ENCODE measurements around the gene MINAR1. TPM values are rescaled to one million over a fixed set of nuclear protein-coding genes. Genes with fewer than 3 reads are reported as not detected.
"Not testable (repeated sequence)": the region's sequence is repeated elsewhere in the genome, so short reads cannot be mapped to it uniquely, and the experiment has no call there.

The MINAR1 gene
- total RNA-seq, 2 experiments from 2014 or later, result 0.45 TPM

DNA sequence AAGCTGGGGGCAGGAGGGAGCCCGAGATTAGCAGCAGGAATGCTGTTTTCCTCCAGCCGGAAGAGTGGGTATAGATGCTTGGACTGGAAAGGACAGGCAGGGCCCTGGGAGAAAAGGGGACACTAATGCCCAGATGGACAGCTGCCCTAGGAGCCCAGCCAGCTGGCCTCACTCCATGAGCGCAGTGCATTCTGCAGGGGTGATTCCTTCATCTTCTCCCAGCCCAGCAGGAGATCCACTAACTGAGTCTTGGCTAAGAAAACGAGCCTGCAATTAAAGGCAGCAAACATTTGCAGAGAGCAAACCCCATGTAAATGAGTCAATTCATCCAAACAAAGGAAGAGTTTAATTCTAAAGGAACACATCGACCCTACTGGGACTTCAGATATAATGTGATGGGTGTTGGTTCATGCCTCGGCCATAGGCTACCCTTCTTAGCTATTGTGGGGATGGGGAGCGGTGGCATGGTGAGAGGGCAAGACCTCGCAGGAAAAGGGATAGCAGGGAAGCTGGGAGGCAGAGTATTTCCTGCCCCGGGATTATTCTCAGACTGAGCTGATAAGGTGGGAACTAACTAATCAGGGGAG, 13.3 kb upstream of the MINAR1 start:
- ATAC-seq, result no peak
- no peaks in the 10 kb centered on the region for H3K27me3 Mint-ChIP-seq
- H3K27ac Mint-ChIP-seq, result no peak overlapping the region
- TF ChIP-seq, protein P1, sequence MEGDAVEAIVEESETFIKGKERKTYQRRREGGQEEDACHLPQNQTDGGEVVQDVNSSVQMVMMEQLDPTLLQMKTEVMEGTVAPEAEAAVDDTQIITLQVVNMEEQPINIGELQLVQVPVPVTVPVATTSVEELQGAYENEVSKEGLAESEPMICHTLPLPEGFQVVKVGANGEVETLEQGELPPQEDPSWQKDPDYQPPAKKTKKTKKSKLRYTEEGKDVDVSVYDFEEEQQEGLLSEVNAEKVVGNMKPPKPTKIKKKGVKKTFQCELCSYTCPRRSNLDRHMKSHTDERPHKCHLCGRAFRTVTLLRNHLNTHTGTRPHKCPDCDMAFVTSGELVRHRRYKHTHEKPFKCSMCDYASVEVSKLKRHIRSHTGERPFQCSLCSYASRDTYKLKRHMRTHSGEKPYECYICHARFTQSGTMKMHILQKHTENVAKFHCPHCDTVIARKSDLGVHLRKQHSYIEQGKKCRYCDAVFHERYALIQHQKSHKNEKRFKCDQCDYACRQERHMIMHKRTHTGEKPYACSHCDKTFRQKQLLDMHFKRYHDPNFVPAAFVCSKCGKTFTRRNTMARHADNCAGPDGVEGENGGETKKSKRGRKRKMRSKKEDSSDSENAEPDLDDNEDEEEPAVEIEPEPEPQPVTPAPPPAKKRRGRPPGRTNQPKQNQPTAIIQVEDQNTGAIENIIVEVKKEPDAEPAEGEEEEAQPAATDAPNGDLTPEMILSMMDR (IDR thresholded peaks at IDR 0.05), result no peak
- ChIA-PET POLR2A (no interaction called here), CTCF (interaction anchor here (1.3 kb wide), 1 partner anchor 37 kb away, joined by 3 read pairs; no protein-coding TSS in a partner anchor)
- H3K36me3 Mint-ChIP-seq (ENCODE audit: low read depth), result peaks cover 2% of the 10 kb centered on the region
- intact Hi-C loops (cut with micrococcal nuclease), result no loop called here
- H3K9me3 Mint-ChIP-seq, result no peaks in the 10 kb centered on the region
- no peak for DNase-seq
- no peaks in the 10 kb centered on the region for H3K4me1 Mint-ChIP-seq (ENCODE audit: low read depth)
- H3K4me3 Mint-ChIP-seq, result no peak overlapping the region

DNA sequence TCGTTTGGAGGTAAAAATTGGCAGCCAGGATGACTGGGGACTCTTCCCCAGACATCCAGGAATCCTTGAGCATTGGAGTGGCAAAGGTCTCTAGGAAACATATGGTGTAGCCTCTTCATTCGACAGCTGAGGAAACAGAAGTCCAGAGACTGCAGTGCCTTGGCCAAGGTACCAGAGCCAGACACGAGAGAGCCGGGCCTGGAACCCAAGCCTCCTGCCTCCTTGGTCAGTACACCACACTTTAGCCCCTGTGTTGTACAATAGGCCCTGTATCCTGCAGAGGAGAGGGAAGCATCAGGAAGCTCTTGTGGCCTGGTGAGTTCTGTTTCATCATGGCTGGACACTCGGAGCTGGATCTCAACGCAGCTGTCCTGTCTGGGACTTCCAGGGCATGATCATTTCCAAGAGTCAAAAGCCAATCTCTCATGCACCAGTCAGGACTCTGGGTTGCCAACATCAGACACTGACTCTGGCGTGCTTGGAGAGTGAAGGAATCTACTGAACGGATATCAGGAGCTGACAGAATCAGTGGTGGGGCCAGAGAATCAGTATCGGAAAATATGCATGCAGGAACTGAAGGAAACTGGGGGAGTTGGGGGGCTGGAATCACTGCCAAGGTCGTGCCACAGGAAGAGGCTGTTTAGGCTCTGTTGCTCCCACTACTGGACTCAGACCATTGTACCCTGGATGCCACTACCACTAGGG, 6.4 kb upstream of the MINAR1 start:
- H3K36me3 Mint-ChIP-seq (ENCODE audit: low read depth), result peaks cover 2% of the 10 kb centered on the region
- no peak overlapping the region for H3K27ac Mint-ChIP-seq
- no peak overlapping the region for H3K4me3 Mint-ChIP-seq
- ChIA-PET POLR2A (no interaction called here), CTCF (interaction anchor here (1.7 kb wide), 1 partner anchor 44 kb away, joined by 3 read pairs; no protein-coding TSS in a partner anchor)
- H3K4me1 Mint-ChIP-seq (ENCODE audit: low read depth), result no peaks in the 10 kb centered on the region
- DNase-seq (no peak), ATAC-seq (no peak)
- H3K27me3 Mint-ChIP-seq, result peaks cover 20% of the 10 kb centered on the region
- TF ChIP-seq, protein P1 (IDR thresholded peaks at IDR 0.05), result no peak
- intact Hi-C loops (cut with micrococcal nuclease), result no loop called here
- no peaks in the 10 kb centered on the region for H3K9me3 Mint-ChIP-seq

DNA sequence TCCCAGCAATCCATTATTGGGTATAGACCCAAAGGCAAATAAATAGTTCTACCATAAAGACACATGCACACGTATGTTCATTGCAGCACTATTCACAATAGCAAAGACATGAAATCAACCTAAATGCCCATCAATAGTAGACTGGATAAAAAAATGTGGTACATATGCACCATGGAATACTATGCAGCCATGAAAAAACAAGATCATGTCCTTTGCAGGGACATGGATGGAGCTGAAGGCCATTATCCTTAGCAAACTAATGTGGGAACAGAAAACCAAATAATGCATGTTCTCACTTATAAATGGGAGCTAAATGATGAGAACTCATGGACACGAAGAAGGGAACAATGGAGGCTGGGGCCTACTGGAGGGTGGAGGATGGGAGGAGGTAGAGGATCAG, 5.2 kb upstream of the MINAR1 start:
- ATAC-seq; H3K27ac Mint-ChIP-seq; POLR2A ChIA-PET; H3K36me3 Mint-ChIP-seq (ENCODE audit: low read depth); H3K4me3 Mint-ChIP-seq; H3K4me1 Mint-ChIP-seq (ENCODE audit: low read depth); intact Hi-C loops (cut with micrococcal nuclease); H3K9me3 Mint-ChIP-seq; DNase-seq: not testable (repeated sequence)
- H3K27me3 Mint-ChIP-seq, result peaks cover 27% of the 10 kb centered on the region
- CTCF ChIA-PET, result interaction anchor here (1.7 kb wide), 1 partner anchor 46 kb away, joined by 3 read pairs; no protein-coding TSS in a partner anchor

DNA sequence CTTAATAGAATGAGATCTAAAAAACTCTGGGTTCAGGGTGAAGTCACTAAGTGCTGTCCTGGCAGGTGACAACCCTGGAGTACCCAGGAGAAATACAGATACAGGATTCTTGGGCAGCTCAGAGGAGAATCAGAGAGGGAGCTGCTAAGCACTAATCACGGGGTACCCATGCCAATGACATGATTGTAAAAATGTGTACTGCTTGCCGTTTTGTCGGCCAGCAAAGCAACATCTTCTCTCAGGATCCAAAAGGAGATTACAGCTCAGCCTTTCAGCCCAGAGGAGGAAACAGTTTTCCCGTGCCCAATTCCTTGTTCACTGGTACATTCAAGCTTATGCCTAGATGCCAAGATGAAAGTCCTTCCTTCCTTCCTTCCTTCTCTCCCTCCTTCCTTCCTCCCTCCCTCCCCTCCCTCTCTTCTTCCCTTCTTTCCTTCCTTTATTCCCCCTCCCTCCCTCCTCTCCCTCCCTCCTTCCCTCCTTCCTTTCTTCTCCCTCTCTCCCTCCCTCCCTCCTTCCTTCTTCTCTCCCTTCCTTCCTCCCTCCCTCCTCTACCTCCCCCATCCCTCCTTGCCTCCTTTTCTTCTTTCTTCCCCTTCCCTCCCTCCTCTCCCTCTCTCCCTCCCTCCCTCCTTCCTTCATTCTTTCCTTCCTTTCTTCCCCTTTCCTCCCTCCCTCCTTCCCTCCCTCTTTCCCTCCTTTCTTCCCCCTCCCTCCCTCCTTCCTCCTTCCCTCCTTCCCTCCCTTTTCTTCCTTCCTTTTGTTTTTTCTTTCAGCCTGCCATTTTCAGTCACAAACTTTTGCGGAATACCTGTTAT, 4.1 kb upstream of the MINAR1 start:
- DNase-seq (no peak), ATAC-seq (no peak)
- CTCF ChIA-PET, result no interaction called here
- no peak overlapping the region for H3K4me3 Mint-ChIP-seq
- TF ChIP-seq, protein P1 (IDR thresholded peaks at IDR 0.05), result no peak
- H3K27ac Mint-ChIP-seq, result no peak overlapping the region
- peaks cover 34% of the 10 kb centered on the region for H3K27me3 Mint-ChIP-seq
- POLR2A ChIA-PET, result no interaction called here
- no peaks in the 10 kb centered on the region for H3K9me3 Mint-ChIP-seq
- peaks cover 2% of the 10 kb centered on the region for H3K36me3 Mint-ChIP-seq (ENCODE audit: low read depth)
- peaks cover 5% of the 10 kb centered on the region for H3K4me1 Mint-ChIP-seq (ENCODE audit: low read depth)
- intact Hi-C loops (cut with micrococcal nuclease), result no loop called here

DNA sequence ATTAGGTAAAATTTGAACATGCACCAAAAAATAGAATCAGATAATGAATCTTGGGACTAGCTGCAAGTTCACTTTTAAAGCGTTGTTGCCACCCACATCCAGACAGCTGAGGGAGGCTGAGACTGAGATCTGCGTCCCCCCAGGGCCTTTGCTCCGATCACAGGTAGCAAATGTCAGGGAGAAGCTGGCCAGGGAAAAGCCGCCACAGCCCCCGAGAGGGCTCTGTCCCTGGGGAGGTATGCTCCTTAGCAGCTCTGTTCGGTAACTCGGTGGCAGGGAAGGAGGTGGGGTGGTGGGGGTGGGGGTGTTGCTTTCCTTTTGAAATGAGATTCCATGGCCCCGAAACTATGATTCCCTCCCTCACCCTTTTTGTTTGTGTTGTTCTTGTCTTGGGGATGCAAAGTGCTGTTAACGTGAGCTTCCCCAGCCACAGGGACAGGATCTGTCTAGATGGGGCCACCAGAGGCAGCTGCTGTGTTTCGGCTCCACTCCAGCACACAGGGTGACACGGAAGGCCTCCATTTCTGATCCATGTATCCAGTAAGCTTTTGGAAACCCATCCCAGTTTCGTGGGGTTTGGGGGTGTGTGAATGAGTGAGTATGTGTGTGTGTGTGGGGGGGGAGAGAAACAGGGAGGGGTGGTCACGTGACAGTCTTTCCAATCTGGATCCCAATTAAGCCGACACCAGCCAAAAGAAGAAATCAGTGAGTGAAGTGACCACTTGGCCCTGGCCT, 1.1 kb upstream of the MINAR1 start:
- ChIA-PET CTCF (interaction anchor here (1.7 kb wide), 1 partner anchor 50 kb away, joined by 6 read pairs; no protein-coding TSS in a partner anchor), POLR2A (no interaction called here)
- TF ChIP-seq, protein P1 (IDR thresholded peaks at IDR 0.05), result no peak
- peaks cover 50% of the 10 kb centered on the region for H3K27me3 Mint-ChIP-seq
- H3K4me1 Mint-ChIP-seq (ENCODE audit: low read depth), result peaks cover 5% of the 10 kb centered on the region
- H3K4me3 Mint-ChIP-seq, result no peak overlapping the region
- H3K27ac Mint-ChIP-seq, result no peak overlapping the region
- no peak for ATAC-seq
- intact Hi-C loops (cut with micrococcal nuclease), result no loop called here
- peaks cover under 1% of the 10 kb centered on the region for H3K36me3 Mint-ChIP-seq (ENCODE audit: low read depth)
- DNase-seq, result no peak
- H3K9me3 Mint-ChIP-seq, result no peaks in the 10 kb centered on the region

Measured in activated CD8-positive, alpha-beta T cell treated with anti-CD3 and anti-CD28 coated beads for 36 hours (primary cell).